DMS153 treated with DMSO at 0.1 percent for 48 hours (cell line): ENCODE results near the gene ERCC2.
"Not testable (repeated sequence)": the region's sequence is repeated elsewhere in the genome, so short reads cannot be mapped to it uniquely, and the experiment has no call there.

Experiments used
- DNase-seq: peaks from one replicate; lab custom pipeline; 2025; ENCODE audit not compliant: unreplicated experiment; lab: John Stamatoyannopoulos, UW

The ERCC2 gene

DNA sequence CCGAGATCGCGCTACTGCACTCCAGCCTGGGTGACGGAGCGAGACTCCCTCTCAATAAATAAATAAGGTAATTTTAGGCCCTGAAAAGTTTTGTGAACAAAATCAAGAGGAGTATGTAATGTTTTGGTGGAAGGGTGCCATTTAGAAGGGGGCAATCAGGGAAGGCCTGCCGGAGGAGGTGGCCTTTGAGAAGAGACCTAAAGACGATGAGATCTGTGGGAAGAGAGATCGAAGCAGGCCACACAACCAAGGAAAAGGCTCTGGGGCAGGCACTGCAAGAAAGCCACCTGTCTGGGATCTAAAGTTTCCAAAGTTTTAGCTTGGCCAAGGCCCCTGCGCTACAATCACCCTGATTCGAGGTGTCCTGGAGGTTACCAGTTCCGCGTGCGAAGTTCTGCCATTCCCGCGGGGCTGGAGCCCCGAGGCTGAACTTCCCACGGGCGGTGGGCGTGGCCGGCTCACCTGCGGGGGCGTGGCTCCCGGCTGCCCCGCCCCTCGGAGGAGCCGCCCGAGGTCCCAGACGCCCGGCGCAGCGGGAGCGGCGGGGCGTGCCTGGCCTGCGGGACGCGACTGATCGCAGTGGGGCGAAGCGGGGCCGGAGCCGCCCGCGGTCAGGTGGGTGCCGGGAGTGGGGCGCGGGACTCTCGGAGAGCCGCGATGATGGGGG lies 30.0 kb downstream of the ERCC2 start, which contains the start of gene KLC3:
KLC3 (plus strand) TSS at position 519 of the 667 bp plus-strand sequence. CDS start 4,792 bp downstream, outside the sequence.
- DNase-seq: peak; percentile 10

DNA sequence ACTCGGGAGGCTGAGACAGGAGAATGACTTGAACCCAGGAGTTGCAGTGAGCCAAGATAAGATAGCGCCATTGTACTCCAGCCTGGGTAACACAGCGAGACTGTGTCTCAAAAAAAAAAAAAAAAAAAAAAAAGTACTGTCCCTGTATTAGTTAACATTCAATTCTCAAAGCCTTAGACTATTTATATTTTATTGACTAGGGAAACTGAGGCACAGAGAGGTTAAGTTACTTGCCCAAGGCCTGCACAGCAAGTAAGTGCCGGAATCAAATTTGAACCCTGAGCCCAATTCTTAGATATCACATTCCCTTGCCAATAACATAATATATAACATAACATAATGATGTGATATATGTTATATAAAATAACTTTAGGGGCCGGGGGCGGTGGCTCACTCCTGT lies 30.7 kb downstream of the ERCC2 start:
- DNase-seq: no peak

DNA sequence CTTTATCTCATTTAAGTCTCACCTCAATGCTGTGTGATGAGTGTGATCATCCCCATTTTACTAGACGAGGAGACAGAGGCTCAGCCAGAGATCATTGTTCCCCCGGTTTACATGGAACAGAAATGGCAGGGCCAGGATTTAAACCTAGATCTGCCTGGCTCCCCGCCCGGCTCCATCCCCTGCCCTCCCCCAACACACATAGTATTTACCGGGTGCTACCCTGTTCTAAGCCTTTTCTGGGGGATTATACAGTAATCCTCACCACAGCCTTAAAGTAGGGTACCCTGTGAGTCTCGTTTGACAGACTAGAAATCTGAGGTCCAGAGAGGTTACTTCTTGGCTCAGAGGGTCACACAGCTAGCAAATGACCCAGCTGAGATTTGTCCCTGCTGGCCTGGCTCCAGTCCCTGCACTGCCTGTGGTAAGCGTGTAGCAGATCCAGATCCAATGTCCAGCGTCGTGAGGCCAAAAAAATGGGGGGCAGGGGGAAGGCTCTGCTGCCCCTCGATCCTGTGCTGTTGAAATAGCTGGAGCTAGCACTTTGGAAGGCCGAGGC lies 33.6 kb downstream of the ERCC2 start:
- no peak for DNase-seq

DNA sequence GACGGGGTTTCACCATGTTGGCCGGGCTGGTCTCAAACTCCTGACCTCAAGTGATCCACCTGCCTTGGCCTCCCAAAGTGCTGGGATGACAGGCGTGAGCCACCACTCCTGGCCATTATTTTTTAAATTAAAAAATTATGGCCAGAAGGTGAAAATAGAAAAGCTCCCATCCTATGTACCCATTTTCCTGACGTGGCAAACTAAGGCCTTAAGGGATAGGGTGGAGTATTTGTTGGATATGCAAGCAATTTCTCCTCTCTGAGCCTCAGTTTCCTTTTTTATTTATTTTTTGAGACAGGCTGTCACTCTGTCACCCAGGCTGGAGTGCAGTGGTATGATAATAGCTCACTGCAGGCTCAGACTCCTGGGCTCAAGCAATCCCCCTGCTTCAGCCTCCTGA lies 35.5 kb downstream of the ERCC2 start:
- not testable (repeated sequence) for DNase-seq

DNA sequence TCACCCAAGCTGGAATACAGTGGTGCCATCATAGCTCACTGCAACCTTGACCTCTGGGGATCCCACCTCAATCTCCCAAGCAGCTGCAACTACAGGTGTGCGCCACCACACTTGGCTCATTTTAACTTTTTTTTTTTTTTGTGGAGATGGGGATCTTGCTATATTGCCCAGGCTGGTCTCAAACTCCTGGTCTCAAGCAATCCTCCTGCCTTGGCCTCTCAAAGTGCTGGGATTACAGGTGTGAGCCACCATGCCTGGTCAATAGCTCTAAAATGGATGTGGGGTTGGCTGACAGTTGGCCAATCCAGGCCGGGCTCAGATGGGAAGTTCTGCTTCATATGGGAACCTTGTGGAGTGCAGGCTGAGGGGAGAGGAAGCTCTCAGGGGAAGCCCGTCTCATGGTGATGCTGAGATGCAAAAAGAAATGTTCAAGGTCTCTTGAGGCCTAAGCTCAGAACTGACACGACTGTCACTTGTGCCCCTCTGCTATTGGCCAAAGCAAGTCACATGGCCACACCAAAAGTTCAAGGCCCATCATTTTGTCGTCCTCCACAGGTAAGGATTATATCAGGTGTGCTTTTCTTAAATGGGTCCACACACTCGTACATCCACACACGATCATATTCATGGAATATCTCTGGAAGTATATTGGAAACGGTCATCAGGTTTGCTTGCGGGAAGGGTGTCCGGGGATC lies 36.6 kb downstream of the ERCC2 start:
- DNase-seq: no peak

DNA sequence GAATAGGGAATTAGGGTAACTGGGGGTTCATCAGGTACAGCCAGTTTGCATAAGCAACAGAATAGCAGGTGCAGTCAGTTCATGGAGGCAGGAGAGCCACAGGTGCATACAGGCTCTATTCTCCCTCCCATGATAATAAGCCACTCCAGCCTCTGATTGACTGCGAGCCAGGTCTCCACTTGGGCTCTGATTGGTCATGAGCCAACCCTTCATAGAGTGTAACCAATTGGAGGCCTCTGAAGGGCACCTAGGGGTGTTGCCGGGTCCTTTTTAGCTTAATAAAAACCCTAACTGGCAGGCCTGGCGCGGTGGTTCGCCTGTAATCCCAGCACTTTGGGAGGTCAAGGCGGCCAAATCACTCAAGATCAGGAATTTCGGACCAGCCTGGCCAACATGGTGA lies 39.0 kb downstream of the ERCC2 start:
- peak; percentile 89 for DNase-seq

DNA sequence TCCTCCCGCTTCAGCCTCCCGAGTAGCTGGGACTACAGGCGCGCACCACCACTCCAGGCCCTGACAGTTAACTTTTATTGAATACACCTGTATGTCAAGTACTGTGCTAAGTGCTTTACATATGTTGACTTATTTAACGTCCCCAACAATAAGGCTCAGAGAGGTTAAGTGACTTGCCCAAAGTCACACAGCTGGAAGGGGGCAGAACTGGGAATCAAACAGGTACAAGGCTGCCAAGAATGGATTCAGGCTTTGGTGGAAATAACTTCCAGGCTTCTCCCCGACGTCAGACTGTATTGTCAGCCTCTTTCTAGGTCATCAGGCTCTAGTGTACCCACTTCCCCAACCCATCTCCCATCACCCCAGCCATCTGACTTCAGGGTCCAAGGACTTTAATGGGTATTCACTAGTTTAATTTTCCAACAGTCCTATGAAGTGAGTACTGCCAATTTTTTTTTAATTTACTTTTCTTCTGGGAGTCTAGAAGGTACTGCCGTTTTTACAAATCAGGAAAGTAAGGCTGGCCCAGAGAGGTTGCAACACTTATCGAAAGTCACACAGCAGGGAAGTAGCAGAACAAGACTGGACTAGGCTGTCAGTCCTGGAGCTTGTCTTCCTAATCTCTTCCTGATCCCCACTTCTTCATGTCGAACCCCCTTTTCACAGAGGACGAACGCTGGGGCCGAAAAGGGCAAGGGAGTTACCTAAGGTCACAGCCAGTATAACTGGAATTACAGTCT lies 42.8 kb downstream of the ERCC2 start:
- no peak for DNase-seq

DNA sequence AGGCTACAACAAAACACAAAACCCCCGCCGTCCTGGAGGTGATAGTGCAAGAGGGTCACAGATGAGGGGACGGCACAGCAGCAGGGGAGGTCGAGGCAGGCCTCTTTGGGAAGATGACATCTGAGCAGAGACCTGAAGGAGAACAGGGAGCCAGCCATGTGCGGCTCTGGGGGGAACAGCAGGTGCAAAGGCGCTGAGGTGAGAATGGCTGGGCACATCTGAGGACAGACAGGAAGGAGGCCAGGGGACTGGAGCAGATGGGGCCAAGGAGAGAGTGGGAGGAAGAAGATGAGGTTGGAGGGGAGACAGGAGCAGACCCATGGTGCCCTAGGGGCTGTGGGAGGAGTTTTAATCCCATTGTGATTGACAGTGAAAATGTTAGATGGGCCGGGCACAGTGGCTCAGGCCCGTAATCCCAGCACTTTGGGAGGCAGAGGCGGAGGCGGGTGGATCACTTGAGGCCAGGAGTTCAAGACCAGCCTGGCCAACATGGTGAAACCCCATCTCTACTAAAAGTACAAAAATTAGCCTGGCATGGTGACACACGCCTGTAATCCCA lies 45.9 kb downstream of the ERCC2 start:
- DNase-seq: no peak

DNA sequence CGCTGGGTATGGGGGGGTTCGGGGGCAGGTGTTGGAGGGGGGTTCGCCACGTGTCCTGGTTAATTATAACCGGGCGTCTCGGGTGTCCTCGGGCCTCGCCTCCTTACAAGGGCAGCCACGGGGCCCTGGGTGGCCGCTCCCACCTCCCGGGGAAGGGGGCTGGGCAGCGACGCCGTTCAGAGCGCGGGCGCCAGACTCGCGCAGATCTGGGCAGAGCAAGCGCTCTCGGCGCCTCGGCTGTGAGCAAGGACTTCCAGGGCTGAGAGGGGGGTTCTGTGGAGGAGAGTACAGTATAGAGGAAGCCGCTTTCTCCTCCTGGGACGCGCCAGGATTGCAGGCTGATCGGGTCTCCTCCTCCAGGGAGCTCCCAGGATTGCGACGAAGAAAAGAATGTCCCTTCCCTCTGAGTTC lies 46.7 kb downstream of the ERCC2 start:
- DNase-seq: peak; percentile 21

DNA sequence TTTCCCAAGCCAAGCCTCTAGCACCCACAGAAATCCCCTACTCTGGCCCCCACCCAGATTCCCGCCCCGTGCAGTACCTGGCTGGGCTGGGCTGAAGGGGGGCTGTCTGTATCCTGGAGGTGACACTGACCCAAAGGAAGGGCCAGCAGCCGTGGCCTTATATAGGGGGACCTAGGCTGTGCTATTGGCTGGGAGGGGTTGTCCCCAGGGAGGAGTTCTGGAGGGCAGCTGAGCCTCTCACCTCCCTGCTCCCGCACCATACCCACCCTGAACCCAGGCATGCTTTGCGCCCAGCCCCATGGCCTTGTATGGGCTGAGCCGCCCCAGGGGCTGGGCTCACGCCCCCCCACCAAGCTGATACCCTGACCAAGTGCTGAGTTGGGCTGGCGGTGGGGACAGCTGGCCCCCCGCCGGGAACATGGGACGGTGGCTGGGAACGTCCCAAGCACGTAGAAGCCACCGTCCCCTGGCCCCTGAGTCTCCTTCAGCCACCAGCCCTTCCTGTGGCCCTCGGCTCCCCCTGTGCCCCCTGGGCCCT lies 47.6 kb downstream of the ERCC2 start, which contains the start of gene CKM:
CKM (minus strand) TSS at position 132 of the 538 bp plus-strand sequence. CDS start 3,162 bp downstream, outside the sequence.
- DNase-seq: no peak

DNA sequence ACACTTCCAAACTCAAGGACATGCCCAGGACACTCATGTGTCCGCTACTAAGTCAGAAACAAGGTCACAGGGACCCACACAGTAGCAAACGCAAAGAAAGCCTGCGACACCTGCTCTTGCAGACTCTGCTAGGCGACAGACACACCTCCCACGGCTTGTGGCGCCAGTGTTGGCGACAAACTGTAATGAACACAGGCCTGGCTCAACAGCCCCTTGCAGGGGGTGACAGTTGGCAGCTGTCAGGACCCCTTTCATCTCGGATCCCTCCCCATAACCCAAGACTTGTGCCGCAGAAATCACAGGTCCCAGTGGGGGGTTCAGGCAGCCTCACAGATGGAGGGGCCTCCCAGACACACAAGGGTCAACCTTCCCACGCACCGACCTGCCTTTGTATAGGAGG lies 48.1 kb downstream of the ERCC2 start:
- peak; percentile 42 for DNase-seq

DNA sequence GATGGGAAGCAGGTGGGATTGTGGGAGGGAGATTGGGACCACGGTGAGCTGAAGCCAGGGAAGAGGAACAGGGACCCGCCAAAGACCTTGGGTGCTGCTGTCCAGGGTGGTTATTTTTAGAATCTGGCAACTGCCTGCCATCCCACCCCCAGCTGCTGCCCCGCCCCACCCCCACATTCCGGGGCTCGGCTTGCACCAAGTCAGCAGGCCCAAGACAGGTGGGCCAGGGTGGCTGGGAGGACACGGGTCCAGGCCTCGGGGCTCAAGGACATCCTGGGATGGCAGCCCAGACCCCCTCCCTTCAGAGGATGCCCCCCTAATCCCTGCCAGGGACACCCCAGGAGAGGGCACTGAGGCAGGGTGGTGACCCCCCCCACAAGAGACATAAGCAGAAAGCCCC lies 48.5 kb downstream of the ERCC2 start:
- DNase-seq: no peak

DNA sequence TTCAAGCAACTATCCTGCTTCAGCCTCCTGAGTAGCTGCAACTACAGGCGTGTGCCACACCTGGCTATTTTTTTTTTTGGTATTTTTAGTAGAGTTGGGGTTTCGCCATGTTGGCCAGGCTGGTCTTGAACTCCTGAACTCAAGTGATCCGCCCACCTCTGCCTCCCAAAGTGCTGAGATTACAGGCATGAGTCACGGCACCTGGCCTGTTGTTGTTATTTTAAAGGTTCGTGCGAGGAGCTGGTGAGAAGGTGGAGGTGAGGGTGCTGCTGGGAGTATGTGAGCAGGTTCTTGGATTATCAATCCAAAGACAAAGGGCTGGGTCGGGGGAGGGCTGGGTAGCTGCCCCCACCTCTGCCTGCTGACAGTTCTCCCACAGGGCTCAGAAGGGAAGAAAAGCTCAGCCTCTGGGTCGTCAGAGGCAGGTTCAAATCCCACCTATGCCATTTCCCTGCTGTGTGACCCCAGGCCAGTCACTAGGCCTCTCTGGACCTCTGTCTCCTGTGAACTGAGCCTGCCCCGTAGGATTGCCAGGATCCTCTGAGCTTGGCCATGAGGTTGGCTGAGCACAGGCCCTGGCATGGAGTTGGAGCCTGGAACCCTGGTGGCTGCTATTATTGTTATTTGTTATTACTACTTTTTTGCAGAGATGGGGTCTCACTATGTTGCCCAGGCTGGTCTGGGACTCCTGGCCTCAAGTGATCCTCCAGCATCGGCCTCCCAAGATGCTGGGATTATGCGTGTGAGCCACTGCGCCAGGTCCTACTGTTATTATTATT lies 49.2 kb downstream of the ERCC2 start:
- no peak for DNase-seq

DNA sequence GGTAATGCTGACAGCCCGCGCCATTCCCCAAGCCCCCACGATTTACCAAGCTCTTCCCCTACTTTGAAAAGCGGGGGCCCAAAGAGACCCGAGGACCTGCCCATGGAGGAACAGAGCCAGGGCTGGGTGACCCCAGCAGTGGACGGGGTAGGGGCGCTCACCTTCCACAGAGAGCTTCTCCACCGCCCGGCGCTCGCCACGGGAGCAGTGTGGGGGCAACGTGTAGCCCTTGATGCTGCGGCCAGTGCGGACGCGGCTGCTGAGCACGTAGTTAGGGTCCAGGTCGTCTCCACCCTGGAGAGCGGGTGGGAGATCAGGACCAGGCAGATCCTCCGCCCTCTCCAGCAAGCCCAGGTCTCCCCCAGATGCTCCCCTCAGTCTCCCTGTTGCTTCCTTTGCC lies 55.1 kb downstream of the ERCC2 start:
- DNase-seq: no peak

DNA sequence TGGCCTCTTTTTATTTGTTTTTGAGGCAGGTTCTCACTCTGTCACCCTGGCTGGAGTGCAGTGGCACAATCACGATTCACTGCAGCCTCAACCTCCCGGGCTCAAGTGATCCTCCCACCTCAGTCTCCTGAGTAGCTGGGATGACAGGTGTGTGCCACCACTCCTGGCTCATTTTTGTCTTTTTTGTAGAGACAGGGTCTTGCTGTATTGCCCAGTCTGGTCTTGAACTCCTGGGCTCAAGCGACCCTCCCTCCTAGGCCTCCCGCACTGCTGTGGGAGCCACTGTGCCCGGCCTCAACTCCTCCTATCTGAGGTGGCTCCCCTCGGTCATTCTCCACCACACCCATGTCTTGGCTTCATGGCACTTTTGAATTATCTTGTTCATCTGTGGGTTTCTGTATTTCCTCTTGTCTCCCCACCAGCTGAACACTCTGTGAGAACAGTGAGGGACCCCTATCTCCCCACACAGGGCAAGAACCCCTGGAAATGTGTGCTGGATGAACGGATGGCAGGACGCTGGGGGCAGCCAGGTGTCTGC lies 55.6 kb downstream of the ERCC2 start:
- no peak for DNase-seq

DNA sequence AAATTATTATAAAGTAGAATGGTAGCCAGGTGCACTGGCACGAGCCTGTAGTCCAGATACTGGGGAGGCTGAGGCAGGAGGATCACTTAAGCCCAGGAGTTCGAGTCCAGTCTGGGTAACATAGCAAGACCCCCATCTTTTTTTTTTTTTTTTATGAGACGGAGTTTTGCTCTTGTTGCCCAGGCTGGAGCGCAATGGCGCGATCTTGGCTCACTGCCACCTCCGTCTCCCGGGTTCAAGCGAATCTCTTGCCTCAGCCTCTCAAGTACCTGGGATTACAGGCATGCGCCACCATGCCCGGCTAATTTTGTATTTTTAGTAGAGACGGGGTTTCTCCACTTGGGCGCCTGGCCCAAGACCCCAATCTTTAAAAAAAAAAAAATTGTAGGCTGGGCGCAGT lies 58.1 kb downstream of the ERCC2 start:
- not testable (repeated sequence) for DNase-seq

DNA sequence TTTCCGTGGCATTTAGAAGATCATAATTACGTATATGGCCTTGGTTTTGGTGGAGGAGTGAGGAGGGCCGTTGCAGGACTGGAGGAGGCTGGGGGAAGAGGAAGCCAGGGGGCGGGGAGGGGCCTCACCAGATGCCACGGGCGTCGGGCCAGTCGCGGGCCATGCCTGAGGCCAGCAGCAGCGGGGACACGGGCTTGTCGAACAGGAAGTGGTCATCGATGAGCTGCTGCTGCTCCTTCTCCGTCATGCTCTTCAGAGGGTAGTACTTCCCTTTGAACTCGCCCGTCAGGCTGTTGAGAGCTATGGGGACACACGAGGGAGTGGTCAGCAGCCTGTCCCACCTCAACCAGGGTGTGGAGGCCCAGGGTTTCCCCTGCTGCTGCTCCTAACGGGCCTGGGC lies 58.8 kb downstream of the ERCC2 start:
- no peak for DNase-seq

DNA sequence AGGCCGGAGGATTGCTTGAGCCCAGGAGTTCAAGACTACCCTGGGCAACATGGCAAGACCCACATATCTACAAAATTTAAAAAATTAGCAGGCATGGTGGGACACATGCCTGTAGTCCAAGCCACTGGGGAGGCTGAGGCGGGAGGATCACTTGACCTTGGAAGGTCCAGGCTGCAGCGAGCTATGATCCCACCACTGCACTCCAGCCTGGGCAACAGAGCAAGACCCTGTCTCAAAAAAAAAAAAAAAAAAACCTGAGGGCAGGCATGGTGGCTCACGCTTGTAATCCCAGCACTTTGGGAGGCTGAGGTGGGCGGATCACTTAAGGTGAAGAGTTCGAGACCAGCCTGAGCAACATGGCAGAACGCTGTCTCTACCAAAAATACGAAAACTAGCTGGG lies 61.1 kb downstream of the ERCC2 start:
- DNase-seq: not testable (repeated sequence)

DNA sequence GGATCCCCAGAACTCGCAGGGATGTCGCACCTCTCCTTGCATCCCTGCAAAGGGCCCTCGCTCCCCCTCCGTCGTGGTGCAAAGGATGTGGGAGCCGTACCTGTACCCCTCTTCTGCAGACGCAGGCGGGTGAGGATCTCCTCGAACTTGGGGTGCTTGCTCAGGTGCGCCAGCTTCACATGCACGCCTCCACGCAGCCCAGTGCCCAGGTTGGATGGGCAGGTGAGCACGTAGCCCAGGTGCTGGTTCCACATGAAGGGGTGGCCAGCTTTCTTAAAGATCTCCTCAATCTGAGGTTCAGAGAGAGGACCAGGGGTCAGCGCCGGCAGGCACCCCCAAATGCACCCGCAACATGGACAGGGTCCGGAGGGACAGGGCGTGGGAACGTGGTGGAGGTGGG lies 63.0 kb downstream of the ERCC2 start:
- DNase-seq: no peak

DNA sequence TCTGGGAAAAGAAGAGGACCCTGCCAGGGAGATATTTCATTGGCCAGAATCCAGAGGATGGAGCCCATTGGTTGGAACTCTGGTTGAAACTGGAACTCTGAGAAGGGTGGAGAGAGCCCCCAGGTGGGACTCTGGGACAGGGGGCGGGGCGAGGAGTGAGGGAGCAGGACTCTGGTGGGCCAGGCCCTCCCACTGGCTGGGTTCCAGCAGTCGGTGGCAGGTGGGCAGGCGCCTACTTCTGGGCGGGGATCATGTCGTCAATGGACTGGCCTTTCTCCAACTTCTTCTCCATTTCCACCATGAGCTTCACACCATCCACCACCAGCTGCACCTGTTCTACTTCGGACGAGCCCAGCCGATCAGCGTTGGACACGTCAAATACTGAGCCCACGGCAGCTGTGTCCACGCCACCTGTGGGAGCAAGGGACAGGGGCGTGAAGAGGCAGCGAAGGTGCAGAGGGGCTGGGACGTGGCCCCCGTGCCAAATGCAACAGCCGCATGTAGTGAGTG lies 63.8 kb downstream of the ERCC2 start:
- peak; percentile 13 for DNase-seq
